AG20443 (cell line): Measurements from ENCODE around the gene PPP2R3A.
"Not testable (repeated sequence)": the region's sequence is repeated elsewhere in the genome, so short reads cannot be mapped to it uniquely, and the experiment has no call there.

ENCODE experiments used
- DNase-seq: peaks from one replicate; pipeline ENCODE4 v3.0.0; 2012; ENCODE audit warnings: low spot score, mixed read lengths

The PPP2R3A gene

GRCh38 chr3:135965506-135966270 is at the start of gene PPP2R3A:
PPP2R3A (plus strand) TSS chr3:135965728; CDS start chr3:136001499, 35,771 bp downstream.
- peak; percentile 97 for DNase-seq

- DNase-seq, result no peak
Observed at GRCh38 chr3:135916310-135916709, 49.2 kb upstream of the PPP2R3A start.

GRCh38 chr3:135917076-135917475 is 48.5 kb upstream of the PPP2R3A start:
- no peak for DNase-seq

GRCh38 chr3:135917927-135918597 is 47.5 kb upstream of the PPP2R3A start:
- DNase-seq, result no peak

GRCh38 chr3:135918600-135918999 is 46.9 kb upstream of the PPP2R3A start:
- peak; percentile 69 for DNase-seq

GRCh38 chr3:135920275-135920674 is 45.3 kb upstream of the PPP2R3A start:
- no peak for DNase-seq

GRCh38 chr3:135922903-135923250 is 42.7 kb upstream of the PPP2R3A start:
- DNase-seq, result no peak

GRCh38 chr3:135924506-135924905 is 41.0 kb upstream of the PPP2R3A start:
- no peak for DNase-seq

- no peak for DNase-seq
Observed at GRCh38 chr3:135926664-135927063, 38.9 kb upstream of the PPP2R3A start.

GRCh38 chr3:135927155-135927554 is 38.4 kb upstream of the PPP2R3A start:
- DNase-seq, result peak; percentile 67

GRCh38 chr3:135929670-135930069 is 35.9 kb upstream of the PPP2R3A start:
- peak; percentile 73 for DNase-seq

GRCh38 chr3:135930255-135930654 is 35.3 kb upstream of the PPP2R3A start:
- no peak for DNase-seq

GRCh38 chr3:135935171-135935570 is 30.4 kb upstream of the PPP2R3A start:
- not testable (repeated sequence) for DNase-seq

GRCh38 chr3:135937766-135938165 is 27.8 kb upstream of the PPP2R3A start:
- DNase-seq, result not testable (repeated sequence)

- no peak for DNase-seq
Observed at GRCh38 chr3:135944831-135945230, 20.7 kb upstream of the PPP2R3A start.

GRCh38 chr3:135950941-135951340 is 14.6 kb upstream of the PPP2R3A start:
- no peak for DNase-seq

GRCh38 chr3:135964160-135964955 is 1.2 kb upstream of the PPP2R3A start:
- DNase-seq, result no peak

- no peak for DNase-seq
Observed at GRCh38 chr3:135965129-135965505, 411 bp upstream of the PPP2R3A start.

- no peak for DNase-seq
Observed at GRCh38 chr3:135966271-135966961, 888 bp downstream of the PPP2R3A start.

- no peak for DNase-seq
Observed at GRCh38 chr3:135966962-135967274, 1.4 kb downstream of the PPP2R3A start.

- no peak for DNase-seq
Observed at GRCh38 chr3:135967867-135968266, 2.3 kb downstream of the PPP2R3A start.

- peak; percentile 45 for DNase-seq
Observed at GRCh38 chr3:135970506-135971116, 5.1 kb downstream of the PPP2R3A start.
